Fibroblast of mammary gland (primary cell): Measurements from ENCODE around the gene ZNF799.

Experiments used
- DNase-seq: peaks from one replicate; pipeline ENCODE4 v3.0.0-alpha.2; 2010; ENCODE audit warnings: low read depth
- H3K4me3 ChIP-seq: 2 replicates; pipeline ENCODE4 v1.5.1; 2011; ENCODE audit warnings: low read depth, mild to moderate bottlenecking, low read length, moderate library complexity; ENCODE audit not compliant: control insufficient read depth
- CTCF ChIP-seq: conservative IDR thresholded peaks from 2 replicates; pipeline ENCODE4 v1.5.1; 2011; ENCODE audit warnings: low read depth, low read length, inconsistent platforms; ENCODE audit not compliant: control insufficient read depth, insufficient read depth

The ZNF799 gene

GRCh38 chr19:12346896-12347295 is 54.2 kb downstream of the ZNF799 start:
- no peak for TF ChIP-seq CTCF
- no peak for DNase-seq
- no peak overlapping the region for H3K4me3 ChIP-seq

DNA sequence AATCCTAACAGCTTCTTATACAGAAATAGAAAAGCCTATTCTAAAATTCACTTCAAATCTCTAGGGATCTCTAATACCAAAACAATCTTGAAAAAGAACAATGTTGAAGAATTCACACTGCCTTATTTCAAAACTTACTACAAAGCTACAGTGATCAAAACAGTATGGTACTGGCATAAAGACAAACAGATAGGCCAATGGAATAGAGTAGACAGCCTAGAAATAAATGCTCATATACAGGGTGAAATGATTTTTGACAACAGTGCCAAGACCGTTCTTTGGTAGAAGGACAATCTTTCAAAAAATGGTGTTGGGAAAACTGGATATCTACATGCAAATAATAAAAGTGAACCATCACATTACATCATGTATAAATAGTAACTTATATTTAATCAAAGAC is 55.9 kb downstream of the ZNF799 start:
- no peak overlapping the region for H3K4me3 ChIP-seq
- no peak for DNase-seq
- no peak for TF ChIP-seq CTCF
